Measurements from ENCODE around the gene STK10.

- TF ChIP-seq CTCF (IDR thresholded peaks at IDR 0.05) (no peak), EZH2 (IDR thresholded peaks at IDR 0.05; ENCODE audit: borderline replicate concordance, insufficient read depth, low read depth, low read length, poor library complexity, severe bottlenecking) (no peak)
Observed at GRCh38 chr5:172095368-172096206, 92.4 kb downstream of the STK10 start.
